Measurements from ENCODE around the gene CXorf65.

DNA sequence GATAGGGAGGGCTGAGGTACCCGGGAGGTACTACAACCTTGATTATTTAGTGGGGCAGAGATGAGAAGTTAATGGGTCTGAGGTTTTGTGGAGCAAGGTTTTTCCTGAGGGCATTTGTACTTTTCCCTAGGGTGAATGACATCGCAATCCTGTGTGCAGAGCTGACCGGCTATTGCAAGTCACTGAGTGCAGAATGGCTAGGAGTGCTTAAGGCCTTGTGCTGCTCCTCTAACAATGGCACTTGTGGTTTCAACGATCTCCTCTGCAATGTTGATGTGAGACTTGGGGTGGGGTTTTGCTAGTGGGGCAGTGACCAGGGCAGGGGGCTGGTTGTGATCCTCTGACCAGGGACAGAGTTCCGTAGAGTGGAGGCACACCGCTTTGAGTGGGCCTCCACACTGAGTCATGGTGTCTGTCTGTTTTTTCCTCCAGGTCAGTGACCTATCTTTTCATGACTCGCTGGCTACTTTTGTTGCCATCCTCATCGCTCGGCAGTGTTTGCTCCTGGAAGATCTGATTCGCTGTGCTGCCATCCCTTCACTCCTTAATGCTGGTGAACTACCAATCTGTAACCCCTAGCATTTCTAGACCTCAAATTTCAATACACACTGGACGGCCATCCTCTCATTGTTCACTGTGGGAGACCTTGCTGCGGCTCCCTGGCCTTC is 21.8 kb upstream of the CXorf65 start:
- TF ChIP-seq EZH2 (IDR thresholded peaks at IDR 0.05; ENCODE audit: borderline replicate concordance, low read depth, low read length, poor library complexity, severe bottlenecking) = no peak
- TF ChIP-seq, protein P1, sequence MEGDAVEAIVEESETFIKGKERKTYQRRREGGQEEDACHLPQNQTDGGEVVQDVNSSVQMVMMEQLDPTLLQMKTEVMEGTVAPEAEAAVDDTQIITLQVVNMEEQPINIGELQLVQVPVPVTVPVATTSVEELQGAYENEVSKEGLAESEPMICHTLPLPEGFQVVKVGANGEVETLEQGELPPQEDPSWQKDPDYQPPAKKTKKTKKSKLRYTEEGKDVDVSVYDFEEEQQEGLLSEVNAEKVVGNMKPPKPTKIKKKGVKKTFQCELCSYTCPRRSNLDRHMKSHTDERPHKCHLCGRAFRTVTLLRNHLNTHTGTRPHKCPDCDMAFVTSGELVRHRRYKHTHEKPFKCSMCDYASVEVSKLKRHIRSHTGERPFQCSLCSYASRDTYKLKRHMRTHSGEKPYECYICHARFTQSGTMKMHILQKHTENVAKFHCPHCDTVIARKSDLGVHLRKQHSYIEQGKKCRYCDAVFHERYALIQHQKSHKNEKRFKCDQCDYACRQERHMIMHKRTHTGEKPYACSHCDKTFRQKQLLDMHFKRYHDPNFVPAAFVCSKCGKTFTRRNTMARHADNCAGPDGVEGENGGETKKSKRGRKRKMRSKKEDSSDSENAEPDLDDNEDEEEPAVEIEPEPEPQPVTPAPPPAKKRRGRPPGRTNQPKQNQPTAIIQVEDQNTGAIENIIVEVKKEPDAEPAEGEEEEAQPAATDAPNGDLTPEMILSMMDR (conservative IDR thresholded peaks at IDR 0.05; ENCODE audit: low read depth, low read length) = no peak

All from A673 (cell line).